HUES64 (cell line): ENCODE measurements around the gene CTBP2.

ENCODE experiments used
- H3K27ac ChIP-seq: 2 replicates; pipeline ENCODE4 v1.7.0; 2013; ENCODE audit warnings: low read depth, low read length, inconsistent platforms
- H3K27me3 ChIP-seq: 2 replicates; pipeline ENCODE4 v1.6.1; 2013; ENCODE audit warnings: mild to moderate bottlenecking, low read length; ENCODE audit not compliant: insufficient read depth
- H3K36me3 ChIP-seq: 2 replicates; pipeline ENCODE4 v1.6.1; 2013; ENCODE audit warnings: mild to moderate bottlenecking, low read length; ENCODE audit not compliant: insufficient read depth
- H3K4me1 ChIP-seq: 2 replicates; pipeline ENCODE4 v1.6.1; 2013; ENCODE audit warnings: mild to moderate bottlenecking, low read length, moderate library complexity; ENCODE audit not compliant: insufficient read depth
- H3K4me3 ChIP-seq: 2 replicates; pipeline ENCODE4 v1.5.1; 2013; ENCODE audit warnings: mild to moderate bottlenecking, low read length, moderate library complexity
- H3K9ac ChIP-seq: 2 replicates; pipeline ENCODE4 v1.6.1; 2013; ENCODE audit warnings: mild to moderate bottlenecking, low read depth, low read length
- H3K9me3 ChIP-seq: 2 replicates; pipeline ENCODE4 v1.6.1; 2013; ENCODE audit warnings: low read depth, low read length; ENCODE audit not compliant: insufficient read depth
- WGBS: fragments of 150-250, 120-280 bp; methylation state at CpG from one replicate; pipeline ENCODE4 v1.1.7; 2013; ENCODE audit warnings: missing lambda C conversion rate; 5-methylcytosine and 5-hydroxymethylcytosine counted together

CTBP2 gene

GRCh38 chr10:125107166-125107949, 53.0 kb downstream of the CTBP2 start:
- H3K9ac ChIP-seq = no peak overlapping the region
- 93% methylated on average over 9 of the region's 10 CpGs for WGBS
- H3K27me3 ChIP-seq = no peaks in the 10 kb centered on the region
- H3K27ac ChIP-seq = no peak overlapping the region
- H3K9me3 ChIP-seq = peaks cover 6% of the 10 kb centered on the region; the same call in 1 of the 2 replicates
- peaks cover 26% of the 10 kb centered on the region for H3K4me1 ChIP-seq
- peaks cover 69% of the 10 kb centered on the region for H3K36me3 ChIP-seq
- H3K4me3 ChIP-seq = no peak overlapping the region

DNA sequence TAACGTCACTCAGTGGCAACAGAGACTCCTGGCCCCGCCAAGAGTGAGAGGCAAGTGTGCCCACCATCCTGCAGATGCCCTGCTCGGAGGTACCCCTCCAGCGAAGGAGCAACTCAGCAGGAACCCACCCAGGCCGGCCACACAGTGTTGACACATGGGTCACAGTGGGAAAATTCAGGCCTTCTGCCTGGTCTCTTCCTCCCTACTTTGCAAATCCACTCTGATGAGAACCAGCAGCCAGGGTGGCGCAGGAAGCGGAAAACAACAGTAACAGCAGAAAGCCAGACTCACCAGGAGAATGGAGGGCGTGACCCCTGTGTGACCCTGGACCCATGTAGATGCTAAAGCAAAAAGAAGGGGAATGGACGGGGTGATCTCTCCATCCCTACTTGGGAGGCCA, 53.8 kb downstream of the CTBP2 start:
- no peak overlapping the region for H3K9ac ChIP-seq
- peaks cover 75% of the 10 kb centered on the region for H3K36me3 ChIP-seq
- H3K27me3 ChIP-seq = no peaks in the 10 kb centered on the region
- no peak overlapping the region for H3K4me3 ChIP-seq
- WGBS = 94% methylated on average over 9 of the region's 9 CpGs
- peaks cover 6% of the 10 kb centered on the region; the same call in 1 of the 2 replicates for H3K9me3 ChIP-seq
- peaks cover 34% of the 10 kb centered on the region for H3K4me1 ChIP-seq
- no peak overlapping the region for H3K27ac ChIP-seq

GRCh38 chr10:125105706-125106255, 54.6 kb downstream of the CTBP2 start:
- 92% methylated on average over 9 of the region's 9 CpGs for WGBS
- H3K27ac ChIP-seq = no peak overlapping the region
- peaks cover 42% of the 10 kb centered on the region for H3K4me1 ChIP-seq
- no peak overlapping the region for H3K9ac ChIP-seq
- no peak overlapping the region for H3K4me3 ChIP-seq
- peaks cover 77% of the 10 kb centered on the region for H3K36me3 ChIP-seq
- H3K27me3 ChIP-seq = no peaks in the 10 kb centered on the region
- peaks cover 6% of the 10 kb centered on the region; the same call in 1 of the 2 replicates for H3K9me3 ChIP-seq

DNA sequence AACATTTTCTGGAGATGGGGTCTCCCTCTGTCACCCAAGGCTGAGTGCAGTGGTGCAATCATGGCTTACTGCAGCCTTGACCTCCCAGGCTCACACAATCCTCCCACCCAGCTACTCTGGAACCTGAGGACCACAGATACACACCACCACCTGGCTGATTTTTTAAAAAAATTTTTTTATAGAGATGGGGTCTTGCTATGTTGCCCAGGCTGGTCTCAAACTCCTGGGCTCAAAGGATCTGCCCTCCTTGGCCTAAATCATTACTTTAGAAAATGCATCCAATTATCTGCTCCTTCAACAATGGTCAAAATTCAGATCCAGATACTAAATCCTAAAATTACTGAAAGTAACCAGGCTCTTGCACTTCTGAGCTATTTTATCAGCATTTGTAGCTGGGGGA, 55.2 kb downstream of the CTBP2 start:
- H3K36me3 ChIP-seq = peaks cover 77% of the 10 kb centered on the region
- no peak overlapping the region for H3K9ac ChIP-seq
- H3K27ac ChIP-seq = no peak overlapping the region

GRCh38 chr10:125104559-125104958, 55.8 kb downstream of the CTBP2 start:
- Histone ChIP-seq H3K4me3 (no peak overlapping the region), H3K36me3 (peaks cover 75% of the 10 kb centered on the region), H3K27ac (no peak overlapping the region), H3K4me1 (peaks cover 47% of the 10 kb centered on the region), H3K9ac (no peak overlapping the region), H3K9me3 (peaks cover 6% of the 10 kb centered on the region; the same call in 1 of the 2 replicates), H3K27me3 (no peaks in the 10 kb centered on the region)
- WGBS = 89% methylated on average over 10 of the region's 10 CpGs

More for the DNA sequence above, 55.2 kb downstream of the CTBP2 start:
- Histone ChIP-seq H3K9me3 (peaks cover 6% of the 10 kb centered on the region; the same call in 1 of the 2 replicates), H3K4me1 (peaks cover 47% of the 10 kb centered on the region), H3K4me3 (no peak overlapping the region), H3K27me3 (no peaks in the 10 kb centered on the region)

GRCh38 chr10:125103924-125104323, 56.4 kb downstream of the CTBP2 start:
- no peak overlapping the region for H3K27ac ChIP-seq
- peaks cover 5% of the 10 kb centered on the region; the same call in 1 of the 2 replicates for H3K9me3 ChIP-seq
- H3K4me3 ChIP-seq = no peak overlapping the region
- H3K27me3 ChIP-seq = no peaks in the 10 kb centered on the region
- H3K9ac ChIP-seq = no peak overlapping the region
- WGBS = 93% methylated on average over 17 of the region's 17 CpGs
- H3K36me3 ChIP-seq = peaks cover 68% of the 10 kb centered on the region
- H3K4me1 ChIP-seq = peaks cover 47% of the 10 kb centered on the region

DNA sequence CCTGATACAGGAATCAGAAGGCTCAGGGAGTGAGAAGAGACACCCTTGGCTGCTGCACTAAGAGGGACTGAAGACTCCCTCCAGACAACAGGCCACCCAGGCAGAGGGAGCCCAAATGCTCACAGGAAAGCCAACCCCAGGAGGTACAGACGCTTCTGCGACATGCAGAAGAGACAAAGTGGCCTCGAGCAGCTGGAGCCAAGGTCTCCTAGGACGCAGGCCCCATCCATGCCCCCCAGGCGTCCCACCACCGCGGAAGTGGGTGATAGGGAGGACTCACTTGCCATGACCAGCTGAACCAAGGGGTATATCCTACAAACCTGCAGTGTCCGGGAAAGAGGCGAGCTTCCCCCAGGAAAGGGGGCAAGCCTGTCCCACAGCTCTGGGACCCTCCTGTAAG, 56.9 kb downstream of the CTBP2 start:
- WGBS = 90% methylated on average over 9 of the region's 9 CpGs
- Histone ChIP-seq H3K4me1 (peaks cover 47% of the 10 kb centered on the region), H3K9ac (no peak overlapping the region), H3K27ac (peak overlapping the region; percentile 10; the same call in 1 of the 2 replicates), H3K9me3 (peaks cover 3% of the 10 kb centered on the region; the same call in 1 of the 2 replicates), H3K4me3 (no peak overlapping the region), H3K36me3 (peaks cover 64% of the 10 kb centered on the region), H3K27me3 (no peaks in the 10 kb centered on the region)

DNA sequence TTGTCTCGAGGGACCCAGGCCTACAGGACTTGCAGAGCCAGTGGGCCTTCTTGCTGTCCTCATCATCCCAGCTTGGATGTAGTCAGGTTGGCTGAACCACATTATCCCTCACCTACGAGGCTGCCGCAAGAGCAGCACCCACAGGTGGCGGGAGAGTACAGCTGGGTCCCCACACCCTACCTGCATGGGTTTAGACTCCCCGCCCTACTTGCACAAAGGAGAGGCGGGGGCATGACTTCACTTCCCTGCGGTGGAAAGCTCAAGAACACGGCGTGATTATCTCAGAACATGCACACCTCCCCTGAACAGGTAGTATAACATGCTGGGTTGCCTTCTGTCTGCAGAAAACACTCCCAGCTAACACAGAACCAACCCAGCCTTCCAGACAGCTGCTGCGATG, 57.5 kb downstream of the CTBP2 start:
- Histone ChIP-seq H3K36me3 (peaks cover 61% of the 10 kb centered on the region), H3K4me3 (no peak overlapping the region), H3K9me3 (no peaks in the 10 kb centered on the region), H3K9ac (no peak overlapping the region), H3K27ac (no peak overlapping the region), H3K4me1 (peaks cover 47% of the 10 kb centered on the region), H3K27me3 (no peaks in the 10 kb centered on the region)
- WGBS = 91% methylated on average over 10 of the region's 10 CpGs

- H3K4me1 ChIP-seq = peaks cover 47% of the 10 kb centered on the region
- WGBS = 74% methylated on average over 3 of the region's 3 CpGs
- H3K36me3 ChIP-seq = peaks cover 58% of the 10 kb centered on the region
- H3K9me3 ChIP-seq = no peaks in the 10 kb centered on the region
- H3K27ac ChIP-seq = no peak overlapping the region
- no peak overlapping the region for H3K4me3 ChIP-seq
- no peaks in the 10 kb centered on the region for H3K27me3 ChIP-seq
- no peak overlapping the region for H3K9ac ChIP-seq
These were observed 58.1 kb downstream of the CTBP2 start for GRCh38 chr10:125102246-125102645.

GRCh38 chr10:125101581-125101980, 58.8 kb downstream of the CTBP2 start:
- peaks cover 47% of the 10 kb centered on the region for H3K4me1 ChIP-seq

GRCh38 chr10:125101049-125101448, 59.3 kb downstream of the CTBP2 start:
- Histone ChIP-seq H3K4me1 (peaks cover 47% of the 10 kb centered on the region), H3K27ac (no peak overlapping the region), H3K36me3 (peaks cover 50% of the 10 kb centered on the region)

More at GRCh38 chr10:125101581-125101980, 58.8 kb downstream of the CTBP2 start:
- 92% methylated on average over 9 of the region's 9 CpGs for WGBS
- Histone ChIP-seq H3K27ac (no peak overlapping the region), H3K27me3 (no peaks in the 10 kb centered on the region), H3K36me3 (peaks cover 51% of the 10 kb centered on the region), H3K9me3 (no peaks in the 10 kb centered on the region), H3K4me3 (no peak overlapping the region), H3K9ac (no peak overlapping the region)

More at GRCh38 chr10:125101049-125101448, 59.3 kb downstream of the CTBP2 start:
- Histone ChIP-seq H3K27me3 (no peaks in the 10 kb centered on the region), H3K9ac (no peak overlapping the region), H3K9me3 (no peaks in the 10 kb centered on the region), H3K4me3 (no peak overlapping the region)
- 94% methylated on average over 9 of the region's 9 CpGs for WGBS
